SK-N-SH treated with all-trans-retinoic acid at 6 μM for 48 hours (cell line): ENCODE measurements around the gene MTHFD2.

Experiments used
- ATAC-seq: fragments of 200-7000 bp; cut with Tn5 transposase; 3 replicates; pipeline ENCODE4 v1.9.1; 2020; ENCODE audit warnings: mild to moderate bottlenecking, moderate library complexity
- ARNTL ChIP-seq: fragments of 450-650 bp; formaldehyde crosslinking; IDR thresholded peaks from 2 replicates; pipeline ENCODE4 v1.5.0; 2020; ENCODE audit warnings: low read depth, mild to moderate bottlenecking, moderate library complexity, borderline replicate concordance
- BACH2 ChIP-seq: fragments of 250-450 bp; sonication (Bioruptor Pico); IDR thresholded peaks from 2 replicates; pipeline ENCODE4 v1.9.0; 2021; ENCODE audit warnings: mild to moderate bottlenecking, borderline replicate concordance
- CSDC2 ChIP-seq: fragments of 250-450 bp; sonication (Bioruptor Pico); IDR thresholded peaks from 2 replicates; pipeline ENCODE4 v1.5.0; 2020; ENCODE audit warnings: mild to moderate bottlenecking, moderate library complexity
- CSRNP3 ChIP-seq: fragments of 250-450 bp; sonication (Bioruptor Pico); IDR thresholded peaks from 2 replicates; pipeline ENCODE4 v1.5.1; 2021; ENCODE audit warnings: mild to moderate bottlenecking, moderate library complexity
- GLIS3 ChIP-seq: fragments of 250-450 bp; sonication (Bioruptor Pico); IDR thresholded peaks from 2 replicates; pipeline ENCODE4 v1.5.0; 2020; ENCODE audit warnings: mild to moderate bottlenecking, moderate library complexity
- ISL1 ChIP-seq: fragments of 250-450 bp; sonication (Bioruptor Pico); IDR thresholded peaks from 2 replicates; pipeline ENCODE4 v2.1.2; 2022; ENCODE audit warnings: mild to moderate bottlenecking, moderate library complexity
- OSR1 ChIP-seq: fragments of 250-450 bp; sonication (Bioruptor Pico); IDR thresholded peaks from 2 replicates; pipeline ENCODE4 v1.8.0; 2022; ENCODE audit warnings: moderate library complexity, mild to moderate bottlenecking, inconsistent platforms
- PATZ1 ChIP-seq: fragments of 250-450 bp; sonication (Bioruptor Pico); IDR thresholded peaks from 2 replicates; pipeline ENCODE4 v1.8.0; 2020; ENCODE audit warnings: mild to moderate bottlenecking, moderate library complexity, borderline replicate concordance
- POU6F1 ChIP-seq: fragments of 250-450 bp; sonication (Bioruptor Pico); IDR thresholded peaks from 2 replicates; pipeline ENCODE4 v1.8.0; 2021; ENCODE audit warnings: low read depth, mild to moderate bottlenecking, moderate library complexity, borderline replicate concordance
- PPARA ChIP-seq: fragments of 250-450 bp; sonication (Bioruptor Pico); IDR thresholded peaks from 2 replicates; pipeline ENCODE4 v1.5.0; 2020; ENCODE audit warnings: mild to moderate bottlenecking, borderline replicate concordance
- RARB ChIP-seq: fragments of 250-450 bp; sonication (Bioruptor Pico); IDR thresholded peaks from 2 replicates; pipeline ENCODE4 v1.8.0; 2021; ENCODE audit warnings: mild to moderate bottlenecking, moderate library complexity
- SNAI2 ChIP-seq: fragments of 250-450 bp; sonication (Bioruptor Pico); IDR thresholded peaks from 2 replicates; pipeline ENCODE4 v1.5.0; 2020; ENCODE audit warnings: mild to moderate bottlenecking, moderate library complexity
- TCF4 ChIP-seq: fragments of 250-450 bp; sonication (Bioruptor Pico); IDR thresholded peaks from 2 replicates; pipeline ENCODE4 v1.8.0; 2021; ENCODE audit warnings: mild to moderate bottlenecking, moderate library complexity, borderline replicate concordance
- TSHZ2 ChIP-seq: fragments of 250-450 bp; sonication (Bioruptor Pico); IDR thresholded peaks from 2 replicates; pipeline ENCODE4 v1.5.0; 2020; ENCODE audit warnings: mild to moderate bottlenecking, moderate library complexity
- ZC3H10 ChIP-seq: fragments of 250-450 bp; sonication (Bioruptor Pico); IDR thresholded peaks from 2 replicates; pipeline ENCODE4 v1.5.1; 2021; ENCODE audit warnings: mild to moderate bottlenecking, moderate library complexity
- ZFP3 ChIP-seq: fragments of 250-450 bp; sonication (Bioruptor Pico); IDR thresholded peaks from 2 replicates; pipeline ENCODE4 v1.5.0; 2020; ENCODE audit warnings: mild to moderate bottlenecking, moderate library complexity
- ZFP30 ChIP-seq: fragments of 450-650 bp; formaldehyde crosslinking; IDR thresholded peaks from 2 replicates; pipeline ENCODE4 v1.5.0; 2022; ENCODE audit warnings: mild to moderate bottlenecking, moderate library complexity
- ZNF565 ChIP-seq: fragments of 450-650 bp; formaldehyde crosslinking; conservative IDR thresholded peaks from 2 replicates; pipeline ENCODE4 v1.5.0; 2020; ENCODE audit warnings: low read depth, mild to moderate bottlenecking, moderate library complexity
- ZNF70 ChIP-seq: fragments of 450-650 bp; formaldehyde crosslinking; IDR thresholded peaks from 2 replicates; pipeline ENCODE4 v1.5.0; 2020; ENCODE audit warnings: mild to moderate bottlenecking, moderate library complexity

Gene MTHFD2

GRCh38 chr2:74155830-74156229 is 42.6 kb upstream of the MTHFD2 start (continued):
- TF ChIP-seq POU6F1 (CRISPR knock-in tag), result no peak
- no peak for TF ChIP-seq TCF4 (CRISPR knock-in tag)

GRCh38 chr2:74162951-74163350 is 35.5 kb upstream of the MTHFD2 start:
- ATAC-seq, result no peak
- TF ChIP-seq ZNF565 (CRISPR knock-in tag) (no peak), OSR1 (CRISPR knock-in tag) (no peak), RARB (CRISPR knock-in tag) (no peak), TCF4 (CRISPR knock-in tag) (no peak), PATZ1 (CRISPR knock-in tag) (no peak), POU6F1 (CRISPR knock-in tag) (no peak), ZFP3 (CRISPR knock-in tag) (no peak), TSHZ2 (no peak), ZFP30 (CRISPR knock-in tag) (no peak), ISL1 (CRISPR knock-in tag) (no peak), SNAI2 (no peak), PPARA (no peak), CSDC2 (CRISPR knock-in tag) (no peak), ARNTL (CRISPR knock-in tag) (no peak), ZNF70 (CRISPR knock-in tag) (no peak), ZC3H10 (no peak)
- TF ChIP-seq, all 23 proteins: peak for 0

- no peak for TF ChIP-seq OSR1 (CRISPR knock-in tag)
- no peak for TF ChIP-seq ZNF565 (CRISPR knock-in tag)
- TF ChIP-seq RARB (CRISPR knock-in tag), result no peak
- TF ChIP-seq ISL1 (CRISPR knock-in tag), result no peak
- no peak for TF ChIP-seq CSRNP3
- TF ChIP-seq ZFP30 (CRISPR knock-in tag), result no peak
- no peak for TF ChIP-seq TCF4 (CRISPR knock-in tag)
- no peak for TF ChIP-seq CSDC2 (CRISPR knock-in tag)
- no peak for TF ChIP-seq ZC3H10
- no peak for TF ChIP-seq ZNF70 (CRISPR knock-in tag)
- TF ChIP-seq ZFP3 (CRISPR knock-in tag), result no peak
- TF ChIP-seq TSHZ2, result no peak
- no peak for TF ChIP-seq BACH2 (CRISPR knock-in tag)
- no peak for TF ChIP-seq POU6F1 (CRISPR knock-in tag)
- TF ChIP-seq PATZ1 (CRISPR knock-in tag), result no peak
- no peak for TF ChIP-seq GLIS3 (CRISPR knock-in tag)
Observed at GRCh38 chr2:74164761-74165160, 33.7 kb upstream of the MTHFD2 start.

More at GRCh38 chr2:74164761-74165160, 33.7 kb upstream of the MTHFD2 start:
- no peak for ATAC-seq
